Measurements from ENCODE around the gene RANBP17.

GRCh38 chr5:171081319-171081718, 219.5 kb downstream of the RANBP17 start:
- no peak for TF ChIP-seq CTCF (IDR thresholded peaks at IDR 0.05)
- no peak for TF ChIP-seq EZH2phosphoT487 (IDR thresholded peaks at IDR 0.05)
